Sciatic nerve (tissue), 2 donors: ENCODE results near the gene METTL3. TPM values are rescaled to one million over a fixed set of nuclear protein-coding genes. Genes with fewer than 3 reads are reported as not detected.
A peak's percentile ranks its signal among the peaks of the same experiment; 100 is the strongest.
"Not testable (repeated sequence)": the region's sequence is repeated elsewhere in the genome, so short reads cannot be mapped to it uniquely, and the experiment has no call there.

Source experiments
- ATAC-seq: fragments of 200-7000 bp; cut with Tn5 transposase; one replicate; pipeline ENCODE4 v1.9.1; 2020; ENCODE audit warnings: mild to moderate bottlenecking, moderate library complexity
- DNase-seq: peaks from one replicate; pipeline ENCODE4 v3.0.0-alpha.2; 2020; ENCODE audit warnings: low spot score
- intact Hi-C: fragments of 100-400 bp; cut with DNase I; formaldehyde crosslinking; loops from one replicate; pipeline ENCODE4 v1.14.2; 2022
- total RNA-seq: library from RNA; stranded (reverse); fragmentation: NEBNext Ultra II Directional; extraction: Animal tissue kit (Norgen Biotek cat#: 25700); gene quantifications from one replicate; pipeline ENCODE4 v1.2.1, GENCODE V29; 2021
- donor health status: DM: no; HTN: no; CAD: no.
- donor health status: DM: no; HTN: no; CAD: no.

METTL3 gene
- total RNA-seq: 43.3 TPM

DNA sequence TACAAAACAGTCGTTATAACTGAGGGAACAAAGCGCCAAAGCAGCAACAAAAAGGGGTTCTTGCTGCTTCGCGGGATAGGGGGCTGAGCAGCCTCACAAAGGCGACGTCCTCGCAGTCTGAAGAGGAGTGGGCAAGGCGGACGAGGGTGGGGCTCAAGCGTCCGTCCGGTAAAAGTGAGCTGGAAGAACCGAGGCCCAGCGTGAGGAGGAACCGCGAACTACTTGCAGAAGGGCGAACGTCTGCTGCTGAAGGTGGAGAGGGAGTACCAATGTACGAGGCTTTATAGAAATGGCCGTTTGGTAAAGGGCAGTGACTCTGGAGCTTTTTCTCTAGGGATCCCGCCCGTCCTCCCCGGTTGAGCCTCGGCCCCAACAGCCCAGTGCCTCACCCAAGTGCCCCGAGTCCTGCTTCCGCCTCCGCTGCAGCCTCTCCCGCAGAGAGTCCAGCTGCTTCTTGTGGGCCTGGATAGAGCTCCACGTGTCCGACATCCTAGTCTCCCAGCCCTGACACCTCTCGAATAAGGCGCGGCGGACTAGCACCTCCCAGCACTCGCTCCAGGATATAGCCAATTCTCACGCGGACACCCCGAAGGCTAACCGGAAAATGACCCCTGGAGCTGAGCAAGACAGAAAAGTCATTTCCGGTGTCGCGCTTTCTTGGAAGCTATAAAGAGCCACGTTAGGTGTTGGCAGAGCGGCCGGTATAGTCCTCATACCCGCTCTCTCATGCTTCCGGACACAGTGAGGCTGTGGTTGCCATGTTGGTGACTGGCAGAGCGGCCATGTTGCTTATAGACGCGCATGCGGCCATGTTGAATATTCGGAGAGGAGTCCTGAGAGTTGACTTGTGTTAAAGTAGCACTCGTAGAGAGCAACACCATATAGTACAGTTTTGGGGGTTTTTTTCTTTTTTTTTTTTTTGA is at the start of gene METTL3:
Gene METTL3, minus strand, starts transcription at position 606 of the 923 bp plus-strand sequence. Its CDS starts 117 bp downstream, at position 489.
- DNase-seq: peak; percentile 97
- intact Hi-C loops: no loop called here
- ATAC-seq: peak; percentile 100

- intact Hi-C loops: no loop called here
- ATAC-seq: no peak
- DNase-seq: no peak
Observed at GRCh38 chr14:21558703-21559170, 47.6 kb upstream of the METTL3 start.

DNA sequence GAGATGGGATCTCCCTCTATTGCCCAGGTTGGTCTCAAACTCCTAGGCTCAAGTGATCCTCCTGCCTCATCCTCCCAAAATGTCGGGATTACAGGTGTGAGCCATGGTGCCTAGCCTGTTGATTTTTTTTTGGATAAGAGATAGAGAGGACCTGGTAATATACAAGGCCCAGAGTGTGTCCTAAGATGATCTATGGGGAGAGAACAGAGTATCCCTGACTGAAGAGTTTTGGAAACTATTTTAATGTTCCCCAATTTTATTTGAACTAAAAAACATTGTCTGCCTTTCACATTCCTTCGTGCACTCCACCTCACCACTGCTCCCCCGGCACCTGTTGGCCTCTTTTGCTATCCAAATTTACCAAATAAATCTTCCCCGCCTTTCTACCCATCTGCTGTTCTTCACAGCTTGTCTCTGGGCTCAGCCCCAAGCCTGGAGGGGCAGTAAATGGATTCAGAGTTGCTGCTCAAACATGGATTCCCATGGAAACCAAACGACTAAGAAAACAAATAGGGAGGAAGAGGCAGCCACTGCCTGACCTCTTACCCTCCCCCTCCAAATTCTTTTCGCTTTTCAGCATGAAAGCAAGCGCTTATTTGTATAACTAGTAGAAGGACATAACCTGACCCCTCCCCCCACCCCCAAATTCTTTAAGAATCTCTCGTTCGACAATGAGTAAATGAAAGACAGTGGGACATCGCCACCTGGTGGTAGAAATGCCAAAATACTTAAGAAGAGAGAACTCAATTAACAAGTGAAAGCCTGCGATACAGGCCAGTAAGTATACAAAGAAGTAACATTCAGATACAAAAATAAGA is 46.2 kb upstream of the METTL3 start:
- ATAC-seq: peak; percentile 94
- intact Hi-C loops: no loop called here
- peak; percentile 79 for DNase-seq

DNA sequence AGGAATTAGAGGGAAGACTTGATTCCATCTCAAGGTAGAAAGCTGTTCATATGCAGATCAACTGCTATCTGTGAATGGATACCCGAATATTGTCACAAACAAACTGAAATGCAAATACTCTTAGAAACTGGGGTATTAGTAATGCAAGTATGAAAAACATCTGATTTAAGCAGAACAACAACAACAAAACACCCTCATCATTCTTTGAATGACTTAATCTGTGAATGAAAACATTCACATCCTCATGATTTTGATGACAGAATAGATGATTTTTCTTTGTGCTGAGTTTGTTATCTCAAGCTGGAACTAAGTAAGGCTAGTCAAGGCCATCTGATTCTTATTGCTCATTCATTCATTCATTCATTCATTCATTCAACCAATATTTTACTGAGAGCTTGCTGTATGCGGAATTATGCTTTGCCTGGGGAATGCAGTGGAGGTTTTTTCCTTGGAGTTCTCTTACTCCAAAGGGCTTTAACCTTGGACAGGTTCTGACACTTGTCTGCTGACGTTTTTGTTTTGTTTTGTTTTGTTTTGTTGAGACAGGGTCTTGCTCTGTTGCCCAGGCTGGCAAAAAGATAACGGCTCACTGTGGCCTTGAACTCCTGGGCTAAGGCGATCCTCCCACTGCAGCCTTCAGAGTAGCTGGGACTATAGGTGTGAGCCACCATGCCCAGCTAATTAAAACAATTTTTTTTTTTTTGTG is 45.4 kb upstream of the METTL3 start:
- intact Hi-C loops: no loop called here
- no peak for DNase-seq
- ATAC-seq: peak; percentile 21

- ATAC-seq: no peak
- DNase-seq: no peak
- intact Hi-C loops: no loop called here
Observed at GRCh38 chr14:21553266-21553665, 42.1 kb upstream of the METTL3 start.

GRCh38 chr14:21544588-21544987 is 33.4 kb upstream of the METTL3 start:
- intact Hi-C loops, ATAC-seq: not testable (repeated sequence)

DNA sequence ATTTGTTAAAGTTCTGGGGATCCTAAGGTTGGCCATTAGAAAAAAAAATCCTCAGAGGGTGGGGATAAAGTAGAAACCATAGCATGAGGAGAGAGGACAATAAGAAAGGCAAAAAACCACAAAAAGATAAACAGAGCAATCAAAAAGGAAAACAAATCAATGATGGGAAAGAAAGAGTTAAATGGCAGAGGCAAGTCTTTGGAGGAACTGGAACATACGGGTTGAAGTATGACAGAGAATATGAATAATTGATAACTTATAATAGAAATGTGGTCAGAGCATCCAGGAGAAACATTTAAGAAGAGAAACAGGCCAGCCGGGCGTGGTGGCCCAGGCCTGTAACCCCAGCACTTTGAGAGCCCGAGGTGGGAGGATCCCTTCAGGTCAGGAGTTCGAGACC is 32.8 kb upstream of the METTL3 start:
- intact Hi-C loops: no loop called here
- ATAC-seq (no peak), DNase-seq (no peak)

More at GRCh38 chr14:21544588-21544987, 33.4 kb upstream of the METTL3 start:
- DNase-seq: not testable (repeated sequence)

DNA sequence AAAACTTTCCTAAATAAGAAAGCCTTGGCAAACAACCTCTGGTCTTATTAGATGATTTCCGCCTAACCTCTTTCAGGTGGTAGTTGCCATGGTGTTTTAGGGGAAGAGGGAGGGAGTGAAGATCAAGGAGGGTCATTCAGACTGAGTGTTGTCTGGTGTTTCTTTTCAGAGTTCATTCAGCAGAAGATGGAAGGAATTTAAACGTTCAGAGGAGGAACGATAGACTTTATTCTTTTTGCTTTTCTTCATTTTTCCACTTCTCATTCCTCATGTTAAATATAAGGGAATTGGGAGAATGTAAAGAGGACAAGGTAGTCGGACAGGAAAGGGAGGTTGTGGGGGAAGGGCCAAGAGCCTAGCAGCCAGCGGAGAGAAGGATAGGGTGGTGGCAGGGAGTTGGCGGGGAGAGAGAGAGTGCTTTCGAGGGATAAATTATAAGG is 32.4 kb upstream of the METTL3 start:
- no peak for DNase-seq
- ATAC-seq: no peak
- intact Hi-C loops: no loop called here

DNA sequence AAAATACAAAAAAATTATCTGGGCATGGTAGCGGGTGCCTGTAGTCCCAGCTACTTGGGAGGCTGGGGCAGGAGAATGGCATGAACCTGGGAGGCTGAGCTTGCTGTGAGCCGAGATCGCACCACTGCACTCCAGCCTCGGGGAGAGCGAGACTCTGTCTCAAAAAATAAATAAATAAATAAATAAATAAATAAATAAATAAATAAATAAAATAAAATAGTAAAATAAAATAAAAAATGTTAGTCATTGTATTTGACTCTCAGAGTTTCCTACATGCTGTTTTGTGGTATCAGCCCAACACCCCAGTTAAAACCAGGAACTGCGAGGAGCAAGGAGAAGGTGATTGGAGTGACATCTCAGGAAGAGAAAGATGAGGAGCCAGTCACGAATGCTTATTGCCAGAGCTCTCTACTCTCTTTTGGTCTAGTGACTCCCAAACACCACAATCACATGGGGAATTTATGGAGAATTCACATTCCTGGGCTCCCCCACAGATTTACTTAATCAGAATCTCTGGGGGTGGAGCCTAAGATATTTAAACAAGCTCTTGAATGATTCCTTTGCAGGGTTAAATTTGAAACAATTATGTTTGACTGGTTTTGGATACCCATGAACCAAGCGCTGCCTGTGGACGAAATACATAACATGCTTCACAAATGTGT is 30.4 kb upstream of the METTL3 start:
- no peak for ATAC-seq
- intact Hi-C loops: no loop called here

DNA sequence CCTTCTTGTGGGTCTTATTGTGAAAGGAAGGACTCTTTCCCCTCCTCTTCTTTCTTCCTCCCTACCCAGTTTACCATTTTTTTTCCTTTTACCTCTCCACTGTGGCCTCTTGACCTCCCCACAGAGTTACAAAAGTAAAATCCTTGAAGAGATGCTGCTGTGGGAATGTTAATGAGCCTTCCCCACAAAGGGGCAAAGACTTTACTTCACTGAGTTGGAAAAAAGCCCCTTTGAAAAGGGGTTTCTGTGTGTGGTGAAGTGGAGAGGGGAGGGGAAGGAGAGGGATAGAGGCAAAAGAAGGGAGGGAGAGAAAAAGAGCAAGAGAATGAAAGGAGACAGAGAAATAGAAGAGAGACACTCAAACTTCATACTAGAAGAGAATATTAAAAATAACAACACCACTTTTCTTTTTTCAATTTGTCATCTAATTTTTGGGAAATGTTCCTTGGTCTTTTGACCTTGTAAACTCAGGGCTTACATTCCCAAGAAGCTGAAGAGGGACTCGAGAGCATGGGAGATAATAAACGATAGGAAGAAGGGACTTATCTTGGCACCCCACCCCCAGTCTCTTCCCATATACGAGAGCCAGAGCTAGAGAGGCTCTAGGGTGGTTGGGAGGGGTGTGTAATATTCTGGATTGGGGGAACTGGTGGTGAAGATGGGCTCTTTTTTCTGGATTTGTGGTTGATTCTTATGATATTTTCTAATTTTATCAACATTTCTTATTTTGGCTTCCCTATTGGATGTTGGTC is 28.2 kb upstream of the METTL3 start:
- intact Hi-C loops: no loop called here
- DNase-seq (no peak), ATAC-seq (no peak)

More for the DNA sequence above, 30.4 kb upstream of the METTL3 start:
- no peak for DNase-seq

GRCh38 chr14:21537090-21537424 is 25.9 kb upstream of the METTL3 start:
- intact Hi-C loops: no loop called here
- no peak for DNase-seq
- no peak for ATAC-seq

- ATAC-seq (peak; percentile 41), DNase-seq (no peak)
- intact Hi-C loops: no loop called here
Observed at GRCh38 chr14:21536418-21537089, 25.4 kb upstream of the METTL3 start.

GRCh38 chr14:21535545-21536417 is 24.6 kb upstream of the METTL3 start:
- intact Hi-C loops: no loop called here
- ATAC-seq: peak; percentile 49
- DNase-seq: no peak

- DNase-seq: no peak
- intact Hi-C loops: no loop called here
- no peak for ATAC-seq
Observed at GRCh38 chr14:21534576-21534975, 23.4 kb upstream of the METTL3 start.

GRCh38 chr14:21533294-21533693 is 22.2 kb upstream of the METTL3 start:
- no peak for ATAC-seq
- no peak for DNase-seq
- intact Hi-C loops: no loop called here

- DNase-seq (no peak), ATAC-seq (no peak)
- intact Hi-C loops: no loop called here
Observed at GRCh38 chr14:21529515-21529914, 18.4 kb upstream of the METTL3 start.
